Measurements from ENCODE around the gene XKR7. TPM values are rescaled to one million over a fixed set of nuclear protein-coding genes. Genes with fewer than 3 reads are reported as not detected.

The XKR7 gene
- total RNA-seq, 1 donor from 2014 or later: 0.17 TPM

DNA sequence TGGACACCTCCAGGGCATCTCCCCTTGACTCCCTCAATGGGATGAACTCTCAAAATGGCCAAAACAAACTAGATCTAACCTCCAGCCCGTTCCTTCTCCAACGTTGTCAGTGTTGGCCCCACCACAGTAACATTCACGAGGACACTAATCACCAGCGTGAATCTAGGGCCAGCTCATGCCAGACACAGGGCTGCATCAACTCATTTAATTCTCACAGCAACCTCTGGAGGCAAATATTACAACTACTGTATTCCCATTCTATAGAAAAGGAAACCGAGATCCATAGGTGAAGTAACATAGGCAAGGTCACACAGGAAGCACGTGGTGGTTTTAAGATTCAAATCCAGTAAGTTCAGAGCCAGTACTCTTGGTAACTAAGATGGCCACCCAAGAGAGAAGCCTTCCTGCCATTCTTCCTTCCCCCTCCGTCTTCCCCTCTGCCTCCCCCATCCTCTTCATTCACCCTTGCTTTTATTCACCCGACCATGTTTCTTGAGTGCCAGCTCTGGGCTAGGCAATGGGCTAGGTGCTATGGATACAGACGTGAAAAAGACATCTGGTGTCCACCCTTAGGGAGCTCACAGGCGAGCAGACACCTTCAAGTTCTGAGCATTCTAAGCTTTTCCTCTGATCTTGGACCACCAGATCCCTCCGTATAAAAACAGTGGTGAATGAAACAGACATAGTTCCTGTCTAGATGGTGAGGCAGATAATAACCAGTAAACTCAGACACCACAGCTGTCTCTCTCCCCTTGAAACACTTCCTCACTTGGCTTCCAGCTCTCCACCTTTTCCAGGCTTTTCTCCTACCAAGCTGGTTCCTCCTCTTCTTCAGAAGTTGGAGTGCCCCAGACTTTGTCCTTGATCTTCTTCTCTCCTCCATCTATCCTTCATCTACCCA is 51.9 kb downstream of the XKR7 start:
- no peak for DNase-seq (ENCODE audit: low read depth)
- no peak overlapping the region for H3K4me3 ChIP-seq (ENCODE audit: low read depth, low read length)
- TF ChIP-seq, protein P1, sequence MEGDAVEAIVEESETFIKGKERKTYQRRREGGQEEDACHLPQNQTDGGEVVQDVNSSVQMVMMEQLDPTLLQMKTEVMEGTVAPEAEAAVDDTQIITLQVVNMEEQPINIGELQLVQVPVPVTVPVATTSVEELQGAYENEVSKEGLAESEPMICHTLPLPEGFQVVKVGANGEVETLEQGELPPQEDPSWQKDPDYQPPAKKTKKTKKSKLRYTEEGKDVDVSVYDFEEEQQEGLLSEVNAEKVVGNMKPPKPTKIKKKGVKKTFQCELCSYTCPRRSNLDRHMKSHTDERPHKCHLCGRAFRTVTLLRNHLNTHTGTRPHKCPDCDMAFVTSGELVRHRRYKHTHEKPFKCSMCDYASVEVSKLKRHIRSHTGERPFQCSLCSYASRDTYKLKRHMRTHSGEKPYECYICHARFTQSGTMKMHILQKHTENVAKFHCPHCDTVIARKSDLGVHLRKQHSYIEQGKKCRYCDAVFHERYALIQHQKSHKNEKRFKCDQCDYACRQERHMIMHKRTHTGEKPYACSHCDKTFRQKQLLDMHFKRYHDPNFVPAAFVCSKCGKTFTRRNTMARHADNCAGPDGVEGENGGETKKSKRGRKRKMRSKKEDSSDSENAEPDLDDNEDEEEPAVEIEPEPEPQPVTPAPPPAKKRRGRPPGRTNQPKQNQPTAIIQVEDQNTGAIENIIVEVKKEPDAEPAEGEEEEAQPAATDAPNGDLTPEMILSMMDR (conservative IDR thresholded peaks at IDR 0.05; ENCODE audit: low read depth, low read length): no peak

DNA sequence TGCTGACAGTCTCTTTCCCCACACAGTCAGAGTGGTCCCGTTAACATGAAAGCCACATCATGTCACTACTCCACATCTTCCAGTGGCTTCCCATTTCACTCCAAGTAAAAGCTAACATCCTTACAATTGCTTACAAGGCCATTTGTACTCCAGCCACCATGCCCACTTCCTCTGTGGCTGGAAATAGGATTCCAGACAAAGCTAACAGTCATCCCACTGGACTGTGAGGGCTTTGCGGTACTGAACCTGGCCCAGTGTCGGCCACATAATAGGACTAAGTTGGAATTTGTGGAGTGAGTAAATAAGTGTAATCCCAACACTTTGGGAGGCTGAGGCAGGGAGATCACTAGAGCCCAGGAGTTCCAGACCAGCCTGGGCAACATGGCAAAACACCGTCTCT is 53.1 kb downstream of the XKR7 start:
- no peak overlapping the region for H3K4me3 ChIP-seq (ENCODE audit: low read depth, low read length)
- TF ChIP-seq, protein P1 (conservative IDR thresholded peaks at IDR 0.05; ENCODE audit: low read depth, low read length): no peak
- DNase-seq (ENCODE audit: low read depth): no peak

DNA sequence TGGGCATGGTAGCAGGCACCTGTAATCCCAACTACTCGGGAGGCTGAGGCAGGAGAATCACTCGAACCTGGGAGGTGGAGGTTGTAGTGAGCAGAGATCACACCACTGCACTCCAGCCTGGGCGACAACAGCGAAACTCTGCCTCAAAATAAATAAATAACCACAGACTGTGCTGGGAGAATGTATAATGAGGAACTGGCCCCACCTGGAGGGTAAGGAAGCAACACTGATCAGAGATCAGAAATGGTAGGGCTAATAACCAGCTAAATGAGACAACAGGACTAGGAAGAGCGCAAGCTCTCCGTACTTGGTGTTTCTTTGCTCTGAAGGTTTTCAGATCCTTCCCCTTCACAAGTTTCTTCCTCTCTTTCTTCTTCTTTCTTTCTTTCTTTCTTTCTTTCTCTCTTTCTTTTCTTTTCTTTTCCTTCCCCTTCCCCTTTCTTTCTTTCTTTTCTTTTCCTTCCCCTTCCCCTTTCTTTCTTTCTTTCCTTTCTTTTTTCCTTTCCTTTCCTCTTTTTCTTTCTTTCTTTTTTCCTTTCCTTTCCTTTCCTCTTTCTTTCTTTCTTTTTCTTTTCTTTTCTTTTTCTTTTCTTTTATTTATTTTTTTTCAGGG is 56.8 kb downstream of the XKR7 start:
- no peak overlapping the region for H3K4me3 ChIP-seq (ENCODE audit: low read depth, low read length)
- no peak for DNase-seq (ENCODE audit: low read depth)
- TF ChIP-seq, protein P1 (conservative IDR thresholded peaks at IDR 0.05; ENCODE audit: low read depth, low read length): peak; percentile 39

DNA sequence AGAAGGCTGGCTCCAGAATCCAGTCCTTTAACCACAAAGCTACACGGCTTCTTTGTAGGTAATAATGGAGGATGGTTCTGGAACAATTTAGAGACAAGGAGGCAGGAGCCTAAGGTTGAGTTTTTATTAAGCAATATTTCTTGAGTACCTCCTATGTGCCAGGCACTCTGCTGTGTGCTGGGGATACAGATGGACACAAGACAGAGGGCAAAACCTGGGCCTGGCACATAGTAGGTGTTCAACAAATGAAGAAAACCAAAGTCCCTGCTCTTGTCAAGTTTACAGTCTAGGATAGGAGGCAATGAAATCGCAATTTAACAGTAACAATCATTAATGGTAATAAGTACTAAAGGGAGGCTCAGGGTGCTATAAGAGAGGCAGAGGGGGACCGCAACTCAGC is 59.7 kb downstream of the XKR7 start:
- DNase-seq (ENCODE audit: low read depth): no peak
- TF ChIP-seq, protein P1 (conservative IDR thresholded peaks at IDR 0.05; ENCODE audit: low read depth, low read length): no peak
- H3K4me3 ChIP-seq (ENCODE audit: low read depth, low read length): no peak overlapping the region

DNA sequence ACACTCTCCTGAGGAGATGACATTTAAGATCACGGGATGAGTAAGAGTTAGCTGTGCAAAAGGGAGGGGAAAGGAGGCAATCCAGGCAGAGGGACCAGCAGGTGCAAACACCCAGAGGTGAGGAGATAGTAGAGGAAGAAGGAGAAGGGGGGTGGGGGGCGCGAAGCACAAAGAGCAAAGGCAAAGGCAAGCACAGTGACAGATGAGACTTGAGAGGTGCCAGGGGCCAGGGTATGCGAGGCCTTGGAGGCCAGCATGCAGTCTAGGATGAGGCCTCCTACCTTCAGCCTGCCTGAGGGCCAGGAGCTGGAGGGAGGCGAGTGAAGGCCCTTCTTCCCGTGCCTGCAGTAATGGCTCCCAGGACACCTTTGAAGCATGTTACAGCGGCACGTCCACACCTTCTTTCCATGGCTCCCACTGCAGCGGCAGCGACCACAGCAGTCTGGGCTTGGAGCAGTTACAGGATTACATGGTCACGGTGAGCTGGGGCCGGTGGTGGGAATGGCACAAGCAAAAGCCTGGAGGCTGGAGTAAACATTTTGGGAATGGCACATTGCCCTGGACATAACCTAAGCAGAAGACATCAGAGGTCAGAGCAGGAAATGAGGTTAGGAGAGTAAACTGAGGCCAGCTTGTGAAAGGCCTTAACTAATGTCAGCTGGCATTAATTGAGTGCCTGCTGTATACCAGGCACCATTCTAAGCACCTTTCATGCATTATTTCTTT is 60.9 kb downstream of the XKR7 start:
- no peak for DNase-seq (ENCODE audit: low read depth)
- H3K4me3 ChIP-seq (ENCODE audit: low read depth, low read length): no peak overlapping the region
- TF ChIP-seq, protein P1 (conservative IDR thresholded peaks at IDR 0.05; ENCODE audit: low read depth, low read length): no peak

DNA sequence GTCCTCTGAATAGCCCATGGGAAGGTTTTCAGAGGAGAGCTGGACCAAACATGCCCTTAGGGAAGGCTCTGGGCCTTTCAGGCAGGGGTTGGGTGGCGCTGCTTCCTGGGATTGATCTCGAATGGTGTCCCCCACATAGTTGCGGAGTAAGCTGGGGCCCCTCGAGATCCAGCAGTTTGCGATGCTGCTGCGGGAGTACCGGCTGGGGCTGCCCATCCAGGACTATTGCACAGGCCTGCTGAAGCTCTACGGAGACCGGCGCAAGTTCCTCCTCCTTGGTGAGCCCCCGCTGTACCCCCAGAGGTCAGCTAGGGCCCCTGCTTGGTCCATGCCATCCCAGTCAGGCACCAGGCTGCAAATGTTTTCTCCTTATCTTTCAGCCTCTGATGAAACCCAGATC is 61.6 kb downstream of the XKR7 start:
- no peak overlapping the region for H3K4me3 ChIP-seq (ENCODE audit: low read depth, low read length)
- no peak for DNase-seq (ENCODE audit: low read depth)
- TF ChIP-seq, protein P1 (conservative IDR thresholded peaks at IDR 0.05; ENCODE audit: low read depth, low read length): no peak

Measured in epithelial cell of proximal tubule (primary cell).